Keratinocyte (primary cell): Measurements from ENCODE around the gene WFDC5. TPM values are rescaled to one million over a fixed set of nuclear protein-coding genes. Genes with fewer than 3 reads are reported as not detected.

Experiments
- DNase-seq: peaks from one replicate; pipeline ENCODE4 v3.0.0-alpha.2; 2011; ENCODE audit warnings: low read depth, missing footprints, low spot score
- FAIRE-seq: peaks from 2 replicates; lab custom pipeline; 2011; peaks lifted over from hg19 to GRCh38; lab: Jason Lieb, UNC
- H2AFZ ChIP-seq: 2 replicates; pipeline ENCODE4 v1.6.0; 2012; ENCODE audit warnings: low read length, control low read depth, inconsistent platforms; ENCODE audit not compliant: control insufficient read depth
- H3K27ac ChIP-seq: 2 replicates; pipeline ENCODE4 v1.5.1; 2011; ENCODE audit warnings: low read length; ENCODE audit not compliant: control insufficient read depth, insufficient read depth
- H3K27me3 ChIP-seq: 3 replicates; pipeline ENCODE4 v1.6.0; 2011; ENCODE audit warnings: low read length; ENCODE audit not compliant: control insufficient read depth, insufficient read depth; ENCODE audit errors: extremely low read depth
- H3K36me3 ChIP-seq, 2 experiments: 2 replicates in 1 of 2; 3 replicates in 1 of 2; pipeline ENCODE4 v1.5.1; 2011; ENCODE audit warnings: low read length in 2 of 2, mild to moderate bottlenecking in 1 of 2; ENCODE audit not compliant: control insufficient read depth in 2 of 2, insufficient read depth in 2 of 2; ENCODE audit errors: extremely low read depth in 1 of 2
- H3K4me1 ChIP-seq: 3 replicates; pipeline ENCODE4 v1.5.1; 2011; ENCODE audit warnings: low read length; ENCODE audit not compliant: control insufficient read depth, insufficient read depth; ENCODE audit errors: extremely low read depth
- H3K4me2 ChIP-seq: 3 replicates; pipeline ENCODE4 v1.6.0; 2011; ENCODE audit warnings: low read depth, low read length; ENCODE audit not compliant: control insufficient read depth, insufficient read depth; ENCODE audit errors: extremely low read depth
- H3K4me3 ChIP-seq, 3 experiments: fragments of 200-600 bp in 1 of 3; sonication (generic) in 1 of 3; 2 replicates in 2 of 3; 3 replicates in 1 of 3; pipeline ENCODE4 v1.5.1; 2011 to 2016; ENCODE audit warnings: low read length in 3 of 3, mild to moderate bottlenecking in 3 of 3, control low read depth in 2 of 3, inconsistent platforms in 1 of 3, low read depth in 1 of 3, mixed read lengths in 1 of 3, mixed run types in 1 of 3, moderate library complexity in 1 of 3; ENCODE audit not compliant: control insufficient read depth in 2 of 3, insufficient read depth in 2 of 3; ENCODE audit errors: extremely low read depth in 1 of 3
- H3K79me2 ChIP-seq: 2 replicates; pipeline ENCODE4 v1.6.0; 2012; ENCODE audit warnings: low read length; ENCODE audit not compliant: control insufficient read depth, insufficient read depth
- H3K9ac ChIP-seq: 3 replicates; pipeline ENCODE4 v1.6.0; 2011; ENCODE audit warnings: low read length; ENCODE audit not compliant: control insufficient read depth, insufficient read depth; ENCODE audit errors: extremely low read depth
- H3K9me1 ChIP-seq: 3 replicates; pipeline ENCODE4 v1.6.0; 2011; ENCODE audit warnings: low read length; ENCODE audit not compliant: control insufficient read depth, insufficient read depth; ENCODE audit errors: extremely low read depth
- H3K9me3 ChIP-seq: 2 replicates; pipeline ENCODE4 v1.5.1; 2012; ENCODE audit warnings: low read depth, low read length; ENCODE audit not compliant: control insufficient read depth
- H4K20me1 ChIP-seq: 3 replicates; pipeline ENCODE4 v1.6.0; 2011; ENCODE audit warnings: low read length; ENCODE audit not compliant: control insufficient read depth, insufficient read depth; ENCODE audit errors: extremely low read depth
- EZH2 ChIP-seq: IDR thresholded peaks from one replicate; pipeline ENCODE4 v1.6.1; 2012; ENCODE audit warnings: inconsistent platforms, mild to moderate bottlenecking, low read length, moderate library complexity
- dilution Hi-C: fragments of 300-500 bp; cut with MboI; formaldehyde crosslinking; loops from one replicate; pipeline ENCODE4 v1.7.0; 2020; ENCODE audit warnings: low sequenced_read_pairs; ENCODE audit not compliant: extremely low pct_ligation_motif_present
- polyA plus RNA-seq, 5 experiments: library from polyadenylated mRNA; depleted of rRNA in 3 of 5; stranded (reverse) in 3 of 5; stranded (forward) in 1 of 5; unstranded in 1 of 5; fragments of >200 nt; gene quantifications; 1 replicate in 1 of 5; 2 replicates in 3 of 5; 3 replicates in 1 of 5; pipeline versions ENCODE4 v1.2.1 to v1.2.3, GENCODE V29; 2011 to 2012; ENCODE audit warnings: missing spikeins in 2 of 5, low read depth in 1 of 5, low replicate concordance in 1 of 5
- TF ChIP-seq, protein P1 (sequence below), 3 experiments: IDR thresholded peaks in 1 of 3; conservative IDR thresholded peaks in 1 of 3; optimal IDR thresholded peaks in 1 of 3; 2 replicates in 2 of 3; 3 replicates in 1 of 3; pipeline versions ENCODE3 to v1.5.1; 2011; ENCODE audit warnings: low read length in 3 of 3, mild to moderate bottlenecking in 3 of 3, moderate library complexity in 2 of 3, control low read depth in 1 of 3, inconsistent platforms in 1 of 3; ENCODE audit not compliant: insufficient read depth in 2 of 3; ENCODE audit errors: extremely low read depth in 1 of 3

Gene WFDC5
- polyA plus RNA-seq, 1 donor (not counting 4 experiments of a cell fraction or from before 2014, with no cell fraction given): 5.1 TPM

GRCh38 chr20:45138561-45139300, 23.8 kb upstream of the WFDC5 start:
- FAIRE-seq (peak; percentile 46), DNase-seq (no peak)
- H3K9ac ChIP-seq: no peak overlapping the region
- H3K4me1 ChIP-seq: peaks cover 6% of the 10 kb centered on the region
- no peaks in the 10 kb centered on the region for H3K9me3 ChIP-seq
- no peak overlapping the region for H3K4me3 ChIP-seq
- H3K4me2 ChIP-seq: peak overlapping the region; percentile 7
- TF ChIP-seq, protein P1, sequence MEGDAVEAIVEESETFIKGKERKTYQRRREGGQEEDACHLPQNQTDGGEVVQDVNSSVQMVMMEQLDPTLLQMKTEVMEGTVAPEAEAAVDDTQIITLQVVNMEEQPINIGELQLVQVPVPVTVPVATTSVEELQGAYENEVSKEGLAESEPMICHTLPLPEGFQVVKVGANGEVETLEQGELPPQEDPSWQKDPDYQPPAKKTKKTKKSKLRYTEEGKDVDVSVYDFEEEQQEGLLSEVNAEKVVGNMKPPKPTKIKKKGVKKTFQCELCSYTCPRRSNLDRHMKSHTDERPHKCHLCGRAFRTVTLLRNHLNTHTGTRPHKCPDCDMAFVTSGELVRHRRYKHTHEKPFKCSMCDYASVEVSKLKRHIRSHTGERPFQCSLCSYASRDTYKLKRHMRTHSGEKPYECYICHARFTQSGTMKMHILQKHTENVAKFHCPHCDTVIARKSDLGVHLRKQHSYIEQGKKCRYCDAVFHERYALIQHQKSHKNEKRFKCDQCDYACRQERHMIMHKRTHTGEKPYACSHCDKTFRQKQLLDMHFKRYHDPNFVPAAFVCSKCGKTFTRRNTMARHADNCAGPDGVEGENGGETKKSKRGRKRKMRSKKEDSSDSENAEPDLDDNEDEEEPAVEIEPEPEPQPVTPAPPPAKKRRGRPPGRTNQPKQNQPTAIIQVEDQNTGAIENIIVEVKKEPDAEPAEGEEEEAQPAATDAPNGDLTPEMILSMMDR (optimal IDR thresholded peaks at IDR 0.05 in 1 of 3, IDR thresholded peaks at IDR 0.05 in 1 of 3, conservative IDR thresholded peaks at IDR 0.05 in 1 of 3; ENCODE audit: extremely low read depth in 1 of 3, insufficient read depth in 2 of 3, low read length in 3 of 3): peak; percentile 91 to 99 (median 95)
- TF ChIP-seq EZH2: no peak
- H3K36me3 ChIP-seq: no peaks in the 10 kb centered on the region
- H3K27ac ChIP-seq: no peak overlapping the region
- dilution Hi-C loops: no loop called here
- H4K20me1 ChIP-seq: no peaks in the 10 kb centered on the region
- H3K79me2 ChIP-seq: no peaks in the 10 kb centered on the region
- H2AFZ ChIP-seq: peak overlapping the region; percentile 72
- no peaks in the 10 kb centered on the region for H3K27me3 ChIP-seq
- H3K9me1 ChIP-seq: no peaks in the 10 kb centered on the region

- H4K20me1 ChIP-seq: no peaks in the 10 kb centered on the region
- no peak overlapping the region for H3K4me2 ChIP-seq
- no peak overlapping the region for H3K4me3 ChIP-seq
- peaks cover 6% of the 10 kb centered on the region for H3K4me1 ChIP-seq
- DNase-seq: no peak
- no peaks in the 10 kb centered on the region for H3K9me3 ChIP-seq
- H3K27me3 ChIP-seq: no peaks in the 10 kb centered on the region
- TF ChIP-seq EZH2: no peak
- TF ChIP-seq, protein P1 (optimal IDR thresholded peaks at IDR 0.05 in 1 of 3, IDR thresholded peaks at IDR 0.05 in 1 of 3, conservative IDR thresholded peaks at IDR 0.05 in 1 of 3; ENCODE audit: extremely low read depth in 1 of 3, insufficient read depth in 2 of 3, low read length in 3 of 3): no peak
- no peaks in the 10 kb centered on the region for H3K79me2 ChIP-seq
- H3K36me3 ChIP-seq: no peaks in the 10 kb centered on the region
- H3K9ac ChIP-seq: no peak overlapping the region
- H2AFZ ChIP-seq: no peak overlapping the region
- FAIRE-seq: no peak
- dilution Hi-C loops: no loop called here
- H3K9me1 ChIP-seq: no peaks in the 10 kb centered on the region
- no peak overlapping the region for H3K27ac ChIP-seq
These were observed 21.9 kb upstream of the WFDC5 start for GRCh38 chr20:45136911-45137310.
